HCT116 (cell line): Measurements from ENCODE around the gene PHGDH. TPM values are rescaled to one million over a fixed set of nuclear protein-coding genes. Genes with fewer than 3 reads are reported as not detected.

ENCODE experiments used
- ATAC-seq: fragments of 200-7000 bp; cut with Tn5 transposase; 2 replicates; pipeline ENCODE4 v1.9.1; 2020; ENCODE audit warnings: mild to moderate bottlenecking, moderate library complexity
- BruUV-seq: library from RNA; stranded (reverse); fragments of 400-500 nt; replicated peaks from 2 replicates; lab custom pipeline; 2021; lab: Mats Ljungman, UMichigan
- CTCF ChIA-PET: fragments of 300-600 bp; sonication (Branson Sonifier 250); formaldehyde crosslinking; loops from one replicate; lab custom pipeline; 2021; ENCODE audit warnings: antibody characterized with exemption; lab: Charles Lee
- POLR2A ChIA-PET: fragments of 300-600, 350-600 bp; sonication (Branson Sonifier 250); formaldehyde crosslinking; loops from one replicate; lab custom pipeline; 2021; ENCODE audit warnings: antibody characterized with exemption; lab: Charles Lee
- RAD21 ChIA-PET, 2 experiments: fragments of 300-600 bp; sonication (Branson Sonifier 250); formaldehyde crosslinking; loops; one replicate each; lab custom pipeline; 2023; ENCODE audit warnings: low total read pairs in 2 of 2; ENCODE audit not compliant: uncharacterized antibody in 2 of 2, unreplicated experiment in 2 of 2, low non-redundant PET in 1 of 2; lab: Charles Lee
- DNase-seq: peaks from one replicate; pipeline ENCODE4 v3.0.0-alpha.2; 2010; ENCODE audit warnings: low read depth, low spot score
- H2AFZ ChIP-seq: fragments of 200-600 bp; shearing (Covaris generic), sonication (generic); 2 replicates; pipeline ENCODE4 v1.6.1; 2017; ENCODE audit warnings: low read depth, mixed run types, mixed read lengths, antibody characterized with exemption, low read length; ENCODE audit not compliant: poor library complexity, severe bottlenecking
- H3K27ac ChIP-seq: 2 replicates; pipeline ENCODE4 v1.5.1; 2012; ENCODE audit warnings: low read depth, low read length
- H3K27me3 ChIP-seq: fragments of 200-600 bp; sonication (generic); 2 replicates; pipeline ENCODE4 v1.6.1; 2016; ENCODE audit warnings: mixed run types, low read length, mixed read lengths; ENCODE audit not compliant: insufficient read depth
- H3K36me3 ChIP-seq, 2 experiments: fragments of 200-500 bp in 1 of 2; fragments of 200-600 bp in 1 of 2; sonication (Bioruptor generic) in 1 of 2; sonication (generic) in 1 of 2; 2 replicates each; pipeline versions ENCODE4 v1.5.1 to v1.6.1; 2014 to 2016; ENCODE audit warnings: low read length in 2 of 2, inconsistent platforms in 1 of 2, mixed read lengths in 1 of 2, mixed run types in 1 of 2; ENCODE audit not compliant: insufficient read depth in 2 of 2, control insufficient read depth in 1 of 2
- H3K4me1 ChIP-seq, 2 experiments: fragments of 200-600 bp in 1 of 2; sonication (generic) in 1 of 2; 2 replicates each; pipeline versions ENCODE4 v1.5.1 to v1.6.1; 2012 to 2017; ENCODE audit warnings: low read length in 2 of 2, inconsistent platforms in 1 of 2, mild to moderate bottlenecking in 1 of 2, mixed read lengths in 1 of 2, mixed run types in 1 of 2, moderate library complexity in 1 of 2; ENCODE audit not compliant: insufficient read depth in 2 of 2, control insufficient read depth in 1 of 2
- H3K4me2 ChIP-seq: fragments of 200-600 bp; sonication (generic); 2 replicates; pipeline ENCODE4 v1.6.1; 2017; ENCODE audit warnings: mixed run types, low read length, mixed read lengths
- H3K4me3 ChIP-seq, 2 experiments: fragments of 200-600 bp in 1 of 2; sonication (generic) in 1 of 2; replicated peaks in 1 of 2; 2 replicates each; pipeline ENCODE4 v1.5.1; 2011 to 2016; ENCODE audit warnings: low read length in 2 of 2, control low read depth in 1 of 2, low read depth in 1 of 2, mild to moderate bottlenecking in 1 of 2, mixed read lengths in 1 of 2, mixed run types in 1 of 2
- H3K79me2 ChIP-seq: fragments of 200-600 bp; sonication (generic); 2 replicates; pipeline ENCODE4 v1.6.1; 2017; ENCODE audit warnings: mild to moderate bottlenecking, mixed run types, low read length, moderate library complexity, mixed read lengths; ENCODE audit not compliant: insufficient read depth
- H3K9ac ChIP-seq: fragments of 200-600 bp; sonication (generic); 2 replicates; pipeline ENCODE4 v1.6.1; 2016; ENCODE audit warnings: low read length, mixed read lengths
- H3K9me2 ChIP-seq: fragments of 200-600 bp; sonication (generic), shearing (Covaris generic); 2 replicates; pipeline ENCODE4 v1.6.1; 2017; ENCODE audit warnings: mixed run types, mild to moderate bottlenecking, moderate library complexity; ENCODE audit not compliant: insufficient read depth
- H3K9me3 ChIP-seq, 2 experiments: fragments of 200-500 bp in 1 of 2; fragments of 200-600 bp in 1 of 2; sonication (Bioruptor generic) in 1 of 2; sonication (generic) in 1 of 2; 2 replicates each; pipeline ENCODE4 v1.6.1; 2014 to 2017; ENCODE audit warnings: low read length in 2 of 2, mixed read lengths in 2 of 2, inconsistent platforms in 1 of 2, low read depth in 1 of 2, mild to moderate bottlenecking in 1 of 2, mixed run types in 1 of 2, moderate library complexity in 1 of 2; ENCODE audit not compliant: control insufficient read depth in 1 of 2, insufficient read depth in 1 of 2
- H4K20me1 ChIP-seq: fragments of 200-600 bp; sonication (generic), shearing (Covaris generic); 2 replicates; pipeline ENCODE4 v1.6.1; 2017; ENCODE audit warnings: mixed run types, mild to moderate bottlenecking, moderate library complexity; ENCODE audit not compliant: insufficient read depth
- CBX3 ChIP-seq: IDR thresholded peaks from 2 replicates; pipeline ENCODE4 v1.6.1; 2012; ENCODE audit warnings: low read depth
- CEBPB ChIP-seq: IDR thresholded peaks from 2 replicates; pipeline ENCODE4 v1.6.1; 2012; ENCODE audit warnings: low read depth
- CTCF ChIP-seq, 3 experiments: fragments of 200-600 bp in 1 of 3; sonication (generic) in 1 of 3; IDR thresholded peaks in 2 of 3; conservative IDR thresholded peaks in 1 of 3; 2 replicates each; pipeline ENCODE4 v1.5.1; 2012 to 2017; ENCODE audit warnings: low read depth in 2 of 3, low read length in 2 of 3, antibody characterized with exemption in 1 of 3, borderline replicate concordance in 1 of 3, control low read depth in 1 of 3, mild to moderate bottlenecking in 1 of 3, mixed read lengths in 1 of 3, mixed run types in 1 of 3, moderate library complexity in 1 of 3; ENCODE audit not compliant: insufficient read depth in 1 of 3
- EGR1 ChIP-seq: IDR thresholded peaks from 2 replicates; pipeline ENCODE4 v1.6.1; 2012; ENCODE audit warnings: low read depth
- EZH2phosphoT487 ChIP-seq: fragments of 200-600 bp; IDR thresholded peaks from 2 replicates; pipeline ENCODE4 v1.6.1; 2018; ENCODE audit warnings: antibody characterized with exemption, borderline replicate concordance
- FOSL1 ChIP-seq: IDR thresholded peaks from 2 replicates; pipeline ENCODE4 v1.6.1; 2012; ENCODE audit warnings: low read depth
- JUND ChIP-seq: IDR thresholded peaks from 2 replicates; pipeline ENCODE4 v1.6.1; 2012
- MAX ChIP-seq: IDR thresholded peaks from 2 replicates; pipeline ENCODE4 v1.6.1; 2012
- POLR2A ChIP-seq: IDR thresholded peaks from 2 replicates; pipeline ENCODE4 v1.7.0; 2011; ENCODE audit warnings: borderline replicate concordance; ENCODE audit not compliant: insufficient read depth, insufficient read length; ENCODE audit errors: extremely low read depth
- POLR2AphosphoS5 ChIP-seq: IDR thresholded peaks from 2 replicates; pipeline ENCODE4 v1.6.1; 2011; ENCODE audit warnings: mild to moderate bottlenecking, low read depth, low read length, moderate library complexity
- RAD21 ChIP-seq: IDR thresholded peaks from 2 replicates; pipeline ENCODE4 v1.6.1; 2012; ENCODE audit warnings: low read depth, mild to moderate bottlenecking
- REST ChIP-seq: IDR thresholded peaks from 2 replicates; pipeline ENCODE4 v1.6.1; 2012; ENCODE audit warnings: low read depth
- SP1 ChIP-seq: IDR thresholded peaks from 2 replicates; pipeline ENCODE4 v1.6.1; 2012; ENCODE audit warnings: low read depth
- SRF ChIP-seq: IDR thresholded peaks from 2 replicates; pipeline ENCODE4 v1.6.1; 2012; ENCODE audit warnings: low read depth
- YY1 ChIP-seq: IDR thresholded peaks from 2 replicates; pipeline ENCODE4 v1.6.1; 2011; ENCODE audit warnings: low read length, low read depth, moderate library complexity, mild to moderate bottlenecking; ENCODE audit not compliant: insufficient replicate concordance; ENCODE audit errors: extremely low read depth
- ZBTB33 ChIP-seq: IDR thresholded peaks from 2 replicates; pipeline ENCODE4 v1.6.1; 2011; ENCODE audit warnings: mild to moderate bottlenecking, low read length, moderate library complexity; ENCODE audit not compliant: insufficient replicate concordance; ENCODE audit errors: extremely low read depth
- ZFX ChIP-seq: fragments of 450-650 bp; IDR thresholded peaks from 2 replicates; pipeline ENCODE4 v1.6.1; 2017
- ZNF274 ChIP-seq: fragments of 200-500 bp; sonication (Bioruptor generic); IDR thresholded peaks from 2 replicates; pipeline ENCODE4 v1.6.1; 2014; ENCODE audit warnings: mild to moderate bottlenecking, low read depth, low read length, inconsistent platforms
- intact Hi-C: fragments of 100-400 bp; cut with micrococcal nuclease; formaldehyde crosslinking; loops from 2 replicates; pipeline ENCODE4 v1.10.0; 2022
- total RNA-seq: library from RNA; stranded (reverse); gene quantifications from one replicate; pipeline ENCODE4 v1.2.1, GENCODE V29; 2021; ENCODE audit not compliant: unreplicated experiment

The PHGDH gene
- total RNA-seq, 1 experiment from 2014 or later = 187 TPM

- Histone ChIP-seq H3K27ac (no peak overlapping the region), H3K4me2 (no peak overlapping the region), H3K9me2 (no peaks in the 10 kb centered on the region), H3K9me3 (no peaks in the 10 kb centered on the region), H3K4me1 (no peaks in the 10 kb centered on the region), H2AFZ (no peak overlapping the region), H3K27me3 (no peaks in the 10 kb centered on the region), H3K9ac (no peak overlapping the region), H3K79me2 (no peaks in the 10 kb centered on the region), H4K20me1 (no peaks in the 10 kb centered on the region), H3K36me3 (no peaks in the 10 kb centered on the region; a peak in 1 of 4 replicates), H3K4me3 (no peak overlapping the region)
- POLR2A ChIA-PET = no interaction called here
- peak; percentile 92 for ATAC-seq
- BruUV-seq = no TSS peak
- RAD21 ChIA-PET = no interaction called here
- intact Hi-C loops = loop anchor here (5.0 kb wide), 1 partner anchor 132 kb away; no protein-coding TSS in a partner anchor
- no peak for TF ChIP-seq JUND
- TF ChIP-seq SP1 = no peak
- no peak for TF ChIP-seq SRF
- TF ChIP-seq FOSL1 = no peak
- no peak for TF ChIP-seq CBX3
- peak; percentile 58 to 90 (median 87); a peak in 5 of 6 replicates for TF ChIP-seq CTCF (IDR thresholded peaks at IDR 0.05 in 2 of 3, conservative IDR thresholded peaks at IDR 0.05 in 1 of 3; ENCODE audit: borderline replicate concordance in 1 of 3, insufficient read depth in 1 of 3, low read depth in 2 of 3, low read length in 2 of 3)
- peak; percentile 13; the same call in 1 of the 2 replicates for TF ChIP-seq POLR2AphosphoS5
- no peak for TF ChIP-seq POLR2A
- no peak for TF ChIP-seq YY1
- TF ChIP-seq ZNF274 = no peak
- TF ChIP-seq RAD21 = peak; percentile 72
- TF ChIP-seq ZBTB33 = no peak
- TF ChIP-seq REST = no peak
- no peak for TF ChIP-seq EGR1
- TF ChIP-seq MAX = no peak
- TF ChIP-seq ZFX = no peak
- TF ChIP-seq CEBPB = no peak
- no peak for TF ChIP-seq EZH2phosphoT487
- CTCF ChIA-PET = interaction anchor here (1.7 kb wide), 1 partner anchor 130 kb away, joined by 4 read pairs; no protein-coding TSS in a partner anchor
- peak; percentile 44 for DNase-seq
Measured at GRCh38 chr1:119743776-119744597, 32.3 kb downstream of the PHGDH start.
